Embryonic facial prominence (tissue), 1 donor: ENCODE data around the gene TRAF3.

Experiments used
- DNase-seq: peaks from one replicate; pipeline ENCODE4 v3.0.0-alpha.2; 2016; ENCODE audit errors: extremely low spot score

TRAF3 gene

GRCh38 chr14:102937331-102938175 lies 160.3 kb downstream of the TRAF3 start:
- no peak for DNase-seq

- no peak for DNase-seq
Measured at GRCh38 chr14:102938191-102938590, 160.9 kb downstream of the TRAF3 start.

GRCh38 chr14:102939329-102939728 lies 162.1 kb downstream of the TRAF3 start:
- DNase-seq, result no peak

- DNase-seq, result no peak
Measured at GRCh38 chr14:102939820-102940561, 162.7 kb downstream of the TRAF3 start.

- no peak for DNase-seq
Measured at GRCh38 chr14:102940729-102941362, 163.6 kb downstream of the TRAF3 start.

DNA sequence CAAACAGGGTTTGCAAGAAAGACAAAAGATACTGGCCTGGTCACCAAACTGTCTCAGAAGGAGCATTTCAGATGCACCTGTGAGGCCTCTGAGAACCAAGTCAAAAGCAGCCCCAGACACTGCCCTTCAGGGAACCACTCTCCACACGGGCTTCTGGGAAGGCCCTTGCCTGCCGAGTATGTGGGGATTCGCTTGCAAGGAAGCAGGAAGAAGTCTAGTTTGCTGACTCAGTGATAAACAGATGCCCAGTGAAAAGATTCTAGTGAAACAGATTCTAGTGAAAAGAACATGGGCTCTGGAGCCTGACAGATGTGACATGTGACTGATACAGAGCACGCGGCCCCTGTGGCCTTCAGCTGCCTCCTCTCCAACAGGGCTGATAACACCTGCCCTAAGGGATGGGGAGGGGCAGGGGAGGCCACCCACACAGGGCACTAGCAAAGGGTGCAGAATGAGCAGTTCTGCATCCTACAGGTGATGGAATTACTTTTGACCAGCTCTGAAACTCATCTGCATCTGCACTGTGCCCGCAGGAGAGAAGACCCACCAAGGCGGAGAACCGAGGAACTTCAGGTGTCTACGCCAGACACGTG lies 164.3 kb downstream of the TRAF3 start:
- DNase-seq, result no peak

- no peak for DNase-seq
Measured at GRCh38 chr14:102942069-102942468, 164.8 kb downstream of the TRAF3 start.

DNA sequence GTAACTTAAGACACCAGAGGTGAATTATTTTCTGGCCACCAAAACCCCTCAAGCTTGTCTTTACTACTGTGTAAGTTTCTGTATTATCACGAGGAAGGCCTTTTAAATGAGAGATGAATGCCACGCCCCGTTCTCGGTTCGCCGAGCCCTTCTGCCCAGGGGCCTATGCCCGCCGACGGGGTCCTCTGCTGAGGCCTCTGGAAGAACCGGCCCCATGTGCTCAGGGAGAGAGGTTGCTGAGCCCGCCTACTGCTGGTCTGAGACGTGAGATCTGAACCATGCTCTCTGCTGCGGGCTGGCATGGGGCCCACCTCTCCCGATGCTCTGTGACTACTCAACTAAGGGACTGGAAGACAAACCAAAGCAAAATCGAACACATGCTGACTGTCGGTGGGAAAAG lies 166.2 kb downstream of the TRAF3 start:
- no peak for DNase-seq

DNA sequence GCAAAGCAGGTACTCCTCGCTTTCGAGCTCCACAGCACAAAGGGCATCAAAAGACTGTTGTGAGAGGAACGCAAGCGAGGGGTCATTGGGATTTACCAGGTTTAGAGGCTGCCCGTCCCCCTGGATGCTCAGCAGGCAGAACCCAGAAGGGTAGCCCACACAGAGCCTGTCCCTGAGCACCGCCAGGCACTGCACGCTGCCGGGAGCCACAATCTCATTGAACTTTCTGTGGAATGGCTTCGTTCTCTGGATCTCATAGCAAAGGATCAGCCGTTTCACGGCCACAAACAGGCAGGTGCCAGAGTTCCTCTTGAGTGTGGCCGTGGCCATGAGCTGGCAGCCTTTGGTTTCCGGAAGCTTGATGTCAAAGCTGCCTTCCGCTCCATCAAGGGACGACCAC lies 166.7 kb downstream of the TRAF3 start:
- DNase-seq, result no peak

DNA sequence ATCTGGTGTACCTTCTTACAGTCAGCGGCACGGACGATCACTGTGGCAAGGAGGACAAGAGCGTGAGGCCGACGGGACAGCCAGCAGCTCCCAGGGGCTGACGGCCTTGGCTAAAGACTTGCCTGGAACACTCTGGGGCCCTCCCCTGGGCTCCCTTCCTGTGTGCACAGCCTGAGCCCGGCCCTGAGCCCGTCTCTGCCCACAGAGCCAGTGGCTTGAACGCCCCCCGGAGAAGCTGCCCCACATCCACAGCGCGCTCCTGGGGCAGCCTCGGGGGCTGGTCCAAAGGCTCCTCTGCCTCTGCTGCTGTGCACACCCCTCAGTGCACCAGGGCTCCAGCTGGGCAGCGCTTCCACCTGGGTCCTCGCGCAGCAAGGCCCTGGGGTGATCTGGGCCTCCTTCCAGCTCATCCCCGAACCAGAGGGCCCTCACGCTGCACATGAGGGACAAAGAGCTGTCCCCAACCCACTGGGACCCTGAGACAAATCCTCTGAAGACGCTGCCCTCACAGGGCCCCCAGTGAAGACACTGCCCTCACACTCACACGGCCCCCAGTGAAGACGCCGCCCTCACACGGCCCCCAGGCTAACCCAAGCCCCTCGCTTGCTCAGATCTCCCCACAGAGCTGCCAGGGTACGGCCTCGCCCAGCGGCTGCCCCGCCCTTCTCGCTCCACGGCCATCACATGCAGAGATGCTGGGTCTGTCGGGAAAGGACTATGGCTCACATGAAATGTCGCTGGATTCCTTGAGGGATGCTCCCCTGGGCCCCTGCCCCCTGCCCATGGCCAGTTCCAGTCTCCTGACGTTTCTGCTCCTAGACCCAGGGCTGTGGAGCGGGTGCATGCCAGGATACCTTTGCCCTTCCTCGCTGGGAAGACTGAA lies 167.4 kb downstream of the TRAF3 start:
- no peak for DNase-seq

- no peak for DNase-seq
Measured at GRCh38 chr14:102945346-102946130, 168.3 kb downstream of the TRAF3 start.

- no peak for DNase-seq
Measured at GRCh38 chr14:102947321-102948103, 170.3 kb downstream of the TRAF3 start.

DNA sequence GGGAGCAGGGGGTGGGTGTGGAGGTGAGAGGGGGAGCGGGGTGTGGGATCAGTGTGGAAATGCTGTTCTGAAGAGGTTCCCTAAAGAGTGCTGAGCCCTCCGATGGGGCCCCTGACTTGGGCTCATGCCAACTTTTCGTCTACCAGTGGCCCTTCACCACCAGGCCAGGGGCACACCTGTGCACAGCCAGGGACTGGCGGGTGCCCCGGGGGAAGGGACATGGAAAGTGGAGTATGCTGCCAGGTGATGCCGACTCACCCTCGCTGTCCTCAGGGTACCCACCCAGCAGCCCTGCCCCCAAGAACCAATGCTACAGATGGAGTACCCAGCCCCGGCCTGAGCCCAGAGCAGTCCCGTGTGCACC lies 171.4 kb downstream of the TRAF3 start:
- no peak for DNase-seq

GRCh38 chr14:102949062-102949800 lies 172.0 kb downstream of the TRAF3 start:
- DNase-seq, result no peak

- no peak for DNase-seq
Measured at GRCh38 chr14:102949801-102950451, 172.7 kb downstream of the TRAF3 start.

DNA sequence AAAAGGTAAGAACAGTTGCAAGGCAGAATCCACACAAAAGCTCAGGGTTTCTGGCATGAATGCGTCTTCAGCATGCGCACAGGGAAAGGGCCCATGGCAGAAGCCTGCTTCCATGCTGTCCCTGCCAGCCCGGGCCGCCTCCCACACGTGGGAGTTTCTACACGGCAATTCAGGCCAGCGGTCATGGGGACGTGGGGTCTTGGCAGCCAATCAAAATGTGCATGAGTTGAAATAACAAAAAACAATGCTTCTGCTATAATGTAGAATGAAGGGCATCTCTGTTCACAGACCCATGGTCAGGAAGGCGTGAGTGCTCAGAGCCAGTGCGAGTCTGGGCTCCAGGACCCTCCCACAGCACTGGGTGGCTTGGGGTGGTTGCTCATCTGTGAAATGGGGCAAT lies 173.8 kb downstream of the TRAF3 start:
- DNase-seq, result no peak

GRCh38 chr14:102951799-102952198 lies 174.6 kb downstream of the TRAF3 start:
- DNase-seq, result no peak

DNA sequence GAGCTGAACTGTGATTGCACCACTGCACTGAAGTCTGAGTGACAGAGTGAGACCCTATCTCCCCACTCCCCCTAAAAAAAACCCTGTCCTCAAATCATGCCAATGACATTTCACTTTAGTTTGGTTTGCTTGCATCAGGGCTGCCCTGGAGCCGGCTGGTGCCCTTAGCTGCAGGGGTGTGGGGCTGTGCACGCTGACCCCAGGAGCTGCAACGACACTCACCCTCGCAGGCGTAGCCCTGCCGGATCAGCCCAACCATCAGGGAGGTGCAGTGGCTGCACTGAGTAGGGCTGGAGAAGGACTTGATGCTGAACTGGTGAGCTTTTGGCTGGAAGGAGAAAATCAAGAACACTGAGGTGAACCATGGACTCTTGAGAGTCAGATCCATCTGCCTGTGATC lies 175.0 kb downstream of the TRAF3 start:
- no peak for DNase-seq
